HG03064 (cell line): ENCODE measurements around the gene MTTP.

Experiments used
- ATAC-seq: cut with Tn5 transposase; IDR thresholded peaks from one replicate; pipeline ENCODE4 v1.9.1; 2021; ENCODE audit warnings: low read depth; ENCODE audit not compliant: unreplicated experiment

Gene MTTP

DNA sequence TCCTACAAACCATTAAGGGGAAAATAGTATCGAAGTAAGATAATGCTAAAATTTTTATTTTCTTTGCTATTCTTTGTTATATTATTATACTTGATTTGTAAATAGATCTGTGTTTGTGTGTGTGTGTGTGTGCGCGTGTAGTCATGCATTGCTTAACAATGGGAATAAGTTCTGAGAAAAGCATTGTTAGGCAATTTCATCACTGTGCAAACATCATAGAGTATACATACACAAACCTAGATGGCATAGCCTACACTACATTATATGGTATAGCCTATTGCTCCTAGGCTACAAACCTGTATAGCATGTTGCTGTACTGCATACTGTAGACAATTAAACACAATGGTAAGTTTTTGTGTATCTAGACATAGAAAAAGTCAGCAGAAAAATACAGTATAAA is 17.1 kb downstream of the MTTP start:
- no peak for ATAC-seq

GRCh38 chr4:99593781-99594641 is 19.4 kb downstream of the MTTP start:
- no peak for ATAC-seq

- ATAC-seq, result no peak
Measured at GRCh38 chr4:99594818-99595217, 20.2 kb downstream of the MTTP start.

DNA sequence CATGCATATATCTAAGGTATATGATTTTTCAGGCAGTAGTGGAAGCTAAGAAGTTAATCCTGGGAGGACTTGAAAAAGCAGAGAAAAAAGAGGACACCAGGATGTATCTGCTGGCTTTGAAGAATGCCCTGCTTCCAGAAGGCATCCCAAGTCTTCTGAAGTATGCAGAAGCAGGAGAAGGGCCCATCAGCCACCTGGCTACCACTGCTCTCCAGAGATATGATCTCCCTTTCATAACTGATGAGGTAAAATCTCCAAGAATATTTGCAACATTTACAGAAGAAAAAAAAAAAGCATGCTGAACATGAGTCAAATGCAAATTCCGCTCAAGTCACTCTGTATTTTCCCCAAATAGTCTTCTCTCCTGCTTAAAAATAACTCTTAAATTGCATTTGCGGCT is 32.1 kb downstream of the MTTP start:
- no peak for ATAC-seq

- no peak for ATAC-seq
Measured at GRCh38 chr4:99608417-99608816, 33.8 kb downstream of the MTTP start.

GRCh38 chr4:99610605-99611175 is 36.1 kb downstream of the MTTP start:
- ATAC-seq, result no peak

DNA sequence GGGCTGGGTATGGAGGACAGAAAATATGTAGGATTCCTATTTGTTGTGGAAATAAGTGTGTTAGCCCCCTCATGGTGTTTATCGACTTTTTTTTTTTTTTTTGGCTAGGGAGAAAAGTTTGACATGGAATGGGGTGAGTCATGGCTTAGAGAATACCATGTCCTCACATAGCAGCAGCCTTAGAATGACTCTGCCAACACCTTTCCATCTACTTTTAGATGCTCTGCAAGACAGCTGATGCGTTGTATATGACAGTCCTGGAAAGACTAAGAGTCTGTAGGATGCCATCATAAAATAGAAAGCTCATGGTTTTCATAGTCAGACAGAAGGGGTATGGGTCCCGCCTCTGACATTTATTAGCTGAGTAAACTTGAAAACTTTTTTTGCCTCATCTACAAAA is 37.7 kb downstream of the MTTP start:
- no peak for ATAC-seq

GRCh38 chr4:99612704-99613103 is 38.1 kb downstream of the MTTP start:
- no peak for ATAC-seq

DNA sequence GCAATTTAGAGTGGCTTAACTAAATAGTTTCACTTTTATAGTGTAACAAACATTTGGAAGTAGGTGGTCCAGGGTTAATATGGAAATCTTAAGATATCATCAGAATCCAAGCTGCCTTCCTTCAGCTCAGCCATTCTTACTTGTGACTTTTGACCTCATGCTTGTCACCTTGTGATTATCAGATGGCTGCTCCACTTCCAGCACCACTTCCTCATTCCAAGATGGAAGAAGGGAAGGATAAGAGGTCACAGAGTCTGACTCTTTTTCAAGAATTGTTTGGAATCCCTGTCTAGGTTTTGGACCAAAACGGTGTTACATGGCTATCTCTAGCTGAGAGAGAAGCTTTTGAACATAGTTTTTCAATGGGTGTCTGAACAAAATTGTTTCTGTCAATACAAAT is 39.9 kb downstream of the MTTP start:
- no peak for ATAC-seq

- no peak for ATAC-seq
Measured at GRCh38 chr4:99615170-99615820, 40.7 kb downstream of the MTTP start.

- no peak for ATAC-seq
Measured at GRCh38 chr4:99617374-99617773, 42.8 kb downstream of the MTTP start.

DNA sequence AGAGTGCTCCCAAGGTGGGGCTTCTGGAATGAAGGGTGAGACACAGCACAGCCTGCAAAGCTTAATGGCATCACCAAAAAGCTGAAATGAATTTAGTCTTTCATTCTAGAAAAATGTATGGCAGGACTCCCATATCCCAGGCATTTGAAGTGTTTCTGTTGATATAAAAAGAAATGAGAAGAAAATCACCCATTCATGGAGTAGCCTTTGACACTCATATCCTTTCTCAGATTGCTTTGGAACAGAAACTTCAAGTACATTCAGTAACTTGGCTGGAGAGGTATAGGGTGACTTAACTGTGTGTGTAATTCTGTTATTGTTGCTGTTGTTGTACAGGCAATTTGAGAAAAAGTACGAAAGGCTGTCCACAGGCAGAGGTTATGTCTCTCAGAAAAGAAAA is 47.7 kb downstream of the MTTP start:
- ATAC-seq, result no peak

DNA sequence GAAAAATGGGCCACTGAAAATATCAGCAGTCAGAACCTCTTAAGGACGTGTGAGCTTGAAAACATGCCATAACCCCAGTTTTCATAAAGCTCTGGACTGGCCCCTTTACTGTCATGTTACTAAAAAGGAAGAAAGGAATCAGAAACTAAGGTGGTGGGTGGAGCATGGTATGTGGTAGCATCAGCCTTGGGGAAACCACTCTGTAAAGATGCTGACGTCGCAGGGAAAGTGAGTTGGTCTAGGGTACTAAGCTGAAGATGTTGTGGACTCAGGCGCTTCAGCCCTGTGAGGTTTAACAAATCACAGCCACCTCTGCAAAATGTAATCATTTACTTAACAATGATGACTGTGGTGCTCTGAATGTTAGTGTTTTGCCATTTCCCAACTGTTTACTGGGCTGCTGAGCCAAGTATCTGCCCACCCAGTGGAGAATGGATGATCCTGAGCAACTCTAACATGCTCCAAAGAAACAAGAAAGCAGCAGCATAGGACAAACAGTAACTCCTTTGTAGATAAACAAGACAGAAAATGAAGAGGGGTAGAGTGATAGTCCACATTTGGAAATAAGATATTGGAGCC is 49.6 kb downstream of the MTTP start:
- ATAC-seq, result no peak

- no peak for ATAC-seq
Measured at GRCh38 chr4:99625369-99625768, 50.7 kb downstream of the MTTP start.

DNA sequence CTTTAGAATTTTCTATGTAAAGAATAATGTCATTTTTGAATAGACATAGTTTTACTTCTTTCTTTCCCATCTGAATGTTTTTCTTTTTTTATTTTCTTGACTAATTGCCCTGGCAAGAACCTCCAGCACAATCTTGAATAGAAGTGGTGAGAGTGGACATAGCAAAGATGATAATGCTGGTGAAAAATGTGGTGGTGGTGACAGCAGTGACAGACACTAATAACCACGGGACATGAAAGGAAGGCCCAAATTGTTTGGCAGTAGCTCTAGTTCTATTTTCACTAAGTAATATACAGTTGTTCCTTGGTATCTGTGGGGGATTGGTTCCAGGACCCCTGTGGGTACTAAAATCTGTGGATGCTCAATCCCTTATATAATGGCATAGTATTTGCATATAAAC is 53.4 kb downstream of the MTTP start:
- ATAC-seq, result no peak

- no peak for ATAC-seq
Measured at GRCh38 chr4:99629962-99630554, 55.4 kb downstream of the MTTP start.

- no peak for ATAC-seq
Measured at GRCh38 chr4:99630857-99631360, 56.3 kb downstream of the MTTP start.

DNA sequence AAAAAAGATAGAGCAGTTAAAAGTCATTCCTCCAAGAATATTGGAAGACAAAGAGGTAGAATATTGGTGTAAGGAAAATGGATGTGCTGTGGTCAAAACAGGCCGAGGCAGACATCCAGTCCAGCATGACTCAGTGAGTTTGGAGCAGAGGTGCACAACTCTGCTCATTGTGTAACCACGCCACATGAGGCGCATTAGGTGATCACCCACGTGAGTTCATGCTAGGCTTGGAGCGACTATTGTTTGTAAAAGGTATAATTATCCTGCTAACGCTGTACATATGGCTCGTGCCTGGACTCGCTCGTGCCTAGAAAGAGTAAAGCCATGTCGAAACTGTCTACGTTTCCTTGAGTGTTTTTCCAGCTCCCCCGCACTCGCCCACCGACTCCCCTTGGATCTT is 59.1 kb downstream of the MTTP start:
- no peak for ATAC-seq

DNA sequence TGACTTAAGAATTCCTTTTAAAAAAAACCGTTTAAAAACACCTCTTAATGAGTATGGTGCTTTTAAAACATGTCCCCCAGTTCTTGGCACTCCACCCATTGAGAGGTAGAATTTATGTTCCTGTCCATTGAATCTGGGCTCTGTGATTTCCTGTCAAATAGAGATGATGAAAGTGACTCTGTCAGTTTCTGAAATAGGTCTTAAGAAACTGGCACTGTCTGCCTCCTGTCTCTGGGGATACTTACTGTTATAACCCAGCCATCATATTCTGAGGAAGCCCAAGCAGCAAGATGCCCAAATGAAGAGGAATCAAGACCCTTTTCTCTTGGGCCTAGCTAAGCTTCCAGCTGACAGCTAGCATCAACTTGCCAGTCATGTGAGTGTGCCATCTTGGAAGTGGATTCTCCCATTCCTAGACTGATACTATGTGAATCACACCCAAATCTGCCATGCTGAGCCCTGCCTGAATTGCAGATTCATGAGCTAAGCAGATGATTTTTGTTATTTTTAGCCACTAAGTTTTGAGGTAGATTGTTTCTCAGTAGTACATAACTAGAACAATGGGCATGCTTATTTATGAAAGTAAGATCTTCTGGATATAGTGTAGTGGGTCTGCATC is 60.2 kb downstream of the MTTP start:
- no peak for ATAC-seq

- no peak for ATAC-seq
Measured at GRCh38 chr4:99635601-99636000, 61.0 kb downstream of the MTTP start.
